Measurements from ENCODE around the gene DMD.

GRCh38 chrX:31449965-31450364 is 1761.4 kb downstream of the DMD start:
- TF ChIP-seq CTCF (IDR thresholded peaks at IDR 0.05; ENCODE audit: low read length) (no peak), EZH2 (optimal IDR thresholded peaks at IDR 0.05; ENCODE audit: low read depth, low read length) (no peak)

All from MM.1S (cell line).